Liver (tissue), 9 donors: ENCODE data around the gene NDUFA9. TPM values are rescaled to one million over a fixed set of nuclear protein-coding genes. Genes with fewer than 3 reads are reported as not detected.

Source experiments
- DNase-seq: peaks from one replicate; pipeline ENCODE4 v3.0.0-alpha.2; 2017; ENCODE audit warnings: low spot score
- H3K27ac ChIP-seq, 2 donors: one replicate each; pipeline ENCODE4 v1.7.0; 2013; ENCODE audit warnings: inconsistent platforms in 2 of 2, low read length in 2 of 2, control low read depth in 1 of 2, low read depth in 1 of 2, mild to moderate bottlenecking in 1 of 2
- H3K27me3 ChIP-seq, 4 donors: one replicate each; pipeline versions ENCODE4 v1.6.1 to v1.7.0; 2013; ENCODE audit warnings: low read length in 3 of 4, inconsistent platforms in 1 of 4, mild to moderate bottlenecking in 1 of 4, moderate library complexity in 1 of 4; ENCODE audit not compliant: control insufficient read depth in 4 of 4, insufficient read depth in 4 of 4
- H3K36me3 ChIP-seq, 4 donors: one replicate each; pipeline versions ENCODE4 v1.6.1 to v1.7.0; 2013; ENCODE audit warnings: low read length in 3 of 4, mild to moderate bottlenecking in 3 of 4, low read depth in 1 of 4, moderate library complexity in 1 of 4; ENCODE audit not compliant: control insufficient read depth in 4 of 4, insufficient read depth in 3 of 4
- H3K4me1 ChIP-seq, 4 donors: one replicate each; pipeline versions ENCODE4 v1.6.1 to v1.7.0; 2013; ENCODE audit warnings: low read length in 3 of 4, mild to moderate bottlenecking in 3 of 4, moderate library complexity in 1 of 4; ENCODE audit not compliant: control insufficient read depth in 4 of 4, insufficient read depth in 4 of 4
- H3K4me3 ChIP-seq, 3 donors: one replicate each; pipeline versions ENCODE4 v1.6.1 to v1.7.0; 2013; ENCODE audit warnings: low read length in 3 of 3, control low read depth in 1 of 3, low read depth in 1 of 3, mild to moderate bottlenecking in 1 of 3
- H3K9ac ChIP-seq, 2 donors: one replicate each; pipeline ENCODE4 v1.7.0; 2013; ENCODE audit warnings: low read length in 2 of 2, mild to moderate bottlenecking in 2 of 2, moderate library complexity in 2 of 2, control low read depth in 1 of 2, low read depth in 1 of 2
- H3K9me3 ChIP-seq, 4 donors: one replicate each; pipeline versions ENCODE4 v1.6.1 to v1.7.0; 2013; ENCODE audit warnings: low read length in 3 of 4; ENCODE audit not compliant: control insufficient read depth in 4 of 4
- EGR1 ChIP-seq, 2 donors: IDR thresholded peaks; 2 replicates each; pipeline ENCODE4 v1.6.1; 2016 to 2018; ENCODE audit warnings: antibody characterized with exemption in 2 of 2, low read depth in 2 of 2
- FOXA1 ChIP-seq: IDR thresholded peaks from 2 replicates; pipeline ENCODE4 v1.6.1; 2016; ENCODE audit warnings: antibody characterized with exemption
- GABPA ChIP-seq, 2 donors: IDR thresholded peaks in 1 of 2; conservative IDR thresholded peaks in 1 of 2; 2 replicates each; pipeline ENCODE4 v1.6.1; 2016; ENCODE audit warnings: antibody characterized with exemption in 2 of 2, mild to moderate bottlenecking in 1 of 2, moderate library complexity in 1 of 2
- HNF4A ChIP-seq, 2 donors: conservative IDR thresholded peaks; 2 replicates each; pipeline ENCODE4 v1.6.1; 2016; ENCODE audit warnings: antibody characterized with exemption in 2 of 2, mild to moderate bottlenecking in 2 of 2
- HNF4G ChIP-seq: IDR thresholded peaks from 2 replicates; pipeline ENCODE4 v1.6.1; 2016; ENCODE audit warnings: antibody characterized with exemption
- JUND ChIP-seq, 2 donors: IDR thresholded peaks; 2 replicates each; pipeline ENCODE4 v1.6.1; 2016; ENCODE audit warnings: antibody characterized with exemption in 2 of 2
- RAD21 ChIP-seq, 2 donors: IDR thresholded peaks; 2 replicates each; pipeline ENCODE4 v1.6.1; 2016; ENCODE audit warnings: antibody characterized with exemption in 2 of 2, mild to moderate bottlenecking in 2 of 2
- REST ChIP-seq: IDR thresholded peaks from 2 replicates; pipeline ENCODE4 v1.6.1; 2016; ENCODE audit warnings: antibody characterized with exemption, mild to moderate bottlenecking
- RXRA ChIP-seq, 2 donors: IDR thresholded peaks; 2 replicates each; pipeline ENCODE4 v1.6.1; 2017 to 2018; ENCODE audit warnings: antibody characterized with exemption in 2 of 2, mild to moderate bottlenecking in 1 of 2
- SP1 ChIP-seq: IDR thresholded peaks from 2 replicates; pipeline ENCODE4 v1.6.1; 2018; ENCODE audit warnings: antibody characterized with exemption, mild to moderate bottlenecking
- TAF1 ChIP-seq: conservative IDR thresholded peaks from 2 replicates; pipeline ENCODE4 v1.6.1; 2016; ENCODE audit warnings: antibody characterized with exemption, mild to moderate bottlenecking
- WGBS: extraction: QIAGEN DNeasy Blood & Tissue Kit; methylation state at CpG from one replicate; pipeline ENCODE4 v1.1.7; 2013; 5-methylcytosine and 5-hydroxymethylcytosine counted together
- polyA plus RNA-seq, 2 donors: library from polyadenylated mRNA; stranded (reverse) in 1 of 2; unstranded in 1 of 2; fragments of 200-250 nt in 1 of 2; fragments of >200 nt in 1 of 2; fragmentation: Nextera tagmentation in 1 of 2; extraction: Ambion mirVana in 1 of 2; gene quantifications; one replicate each; pipeline versions ENCODE4 v1.2.1 to v1.2.3, GENCODE V29; 2013 to 2015
- total RNA-seq, 2 donors: library from RNA; depleted of rRNA; stranded (reverse); fragments of >200 nt; gene quantifications; one replicate each; pipeline ENCODE4 v1.2.3, GENCODE V29; 2014
- TF ChIP-seq, protein P1 (sequence below): IDR thresholded peaks from 2 replicates; pipeline ENCODE4 v1.6.1; 2016; ENCODE audit warnings: antibody characterized with exemption
- TF ChIP-seq, protein P2 (sequence below): fragments of 150-350 bp; IDR thresholded peaks from 2 replicates; pipeline ENCODE4 v1.5.1; 2017; ENCODE audit warnings: improper control_type of control experiment, low read depth, low read length; ENCODE audit not compliant: missing input control
- TF ChIP-seq, protein P3 (sequence below): IDR thresholded peaks from 2 replicates; pipeline ENCODE4 v1.6.1; 2016; ENCODE audit warnings: antibody characterized with exemption
- donor health status: healthy.
- donor health status: healthy.
- donor health status: healthy.
- donor health status: healthy.
- donor health status: healthy.

Gene NDUFA9
- total and polyA plus RNA-seq, 4 donors = 21.4 to 132 (median 56.6) TPM

- WGBS = 96% methylated on average over 3 of the region's 3 CpGs
Observed at GRCh38 chr12:4665236-4665635, 16.3 kb downstream of the NDUFA9 start.

GRCh38 chr12:4679711-4680110 is 30.8 kb downstream of the NDUFA9 start:
- DNase-seq = no peak
- H3K4me1 ChIP-seq = no peaks in the 10 kb centered on the region
- peaks cover 0 to 27% (median 18%) of the 10 kb centered on the region in 4 donors for H3K36me3 ChIP-seq
- no peak overlapping the region for H3K4me3 ChIP-seq
- H3K9ac ChIP-seq = no peak overlapping the region
- H3K9me3 ChIP-seq = no peaks in the 10 kb centered on the region
- TF ChIP-seq HNF4A (conservative IDR thresholded peaks at IDR 0.05) (peak in 1 of 2 donors; percentile 34), TAF1 (no peak)
- 68% methylated on average over 2 of the region's 2 CpGs for WGBS
- H3K27ac ChIP-seq = no peak overlapping the region
- no peaks in the 10 kb centered on the region for H3K27me3 ChIP-seq

More at GRCh38 chr12:4665236-4665635, 16.3 kb downstream of the NDUFA9 start:
- H3K36me3 ChIP-seq = peaks cover 7 to 83% (median 73%) of the 10 kb centered on the region in 4 donors
- H3K9ac ChIP-seq = no peak overlapping the region
- H3K4me3 ChIP-seq = no peak overlapping the region
- no peaks in the 10 kb centered on the region for H3K27me3 ChIP-seq
- no peaks in the 10 kb centered on the region for H3K9me3 ChIP-seq
- H3K4me1 ChIP-seq = no peaks in the 10 kb centered on the region
- DNase-seq = no peak
- TF ChIP-seq RAD21 (IDR thresholded peaks at IDR 0.05) (no peak), JUND (IDR thresholded peaks at IDR 0.05) (no peak), SP1 (no peak), EGR1 (IDR thresholded peaks at IDR 0.05; ENCODE audit: low read depth in 2 of 2) (no peak), FOXA1 (no peak), REST (no peak), GABPA (IDR thresholded peaks at IDR 0.05 in 1 of 2, conservative IDR thresholded peaks at IDR 0.05 in 1 of 2) (no peak), HNF4A (conservative IDR thresholded peaks at IDR 0.05) (no peak), HNF4G (no peak), RXRA (IDR thresholded peaks at IDR 0.05) (no peak)
- TF ChIP-seq, protein P1, sequence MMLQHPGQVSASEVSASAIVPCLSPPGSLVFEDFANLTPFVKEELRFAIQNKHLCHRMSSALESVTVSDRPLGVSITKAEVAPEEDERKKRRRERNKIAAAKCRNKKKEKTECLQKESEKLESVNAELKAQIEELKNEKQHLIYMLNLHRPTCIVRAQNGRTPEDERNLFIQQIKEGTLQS = no peak
- TF ChIP-seq, protein P2, sequence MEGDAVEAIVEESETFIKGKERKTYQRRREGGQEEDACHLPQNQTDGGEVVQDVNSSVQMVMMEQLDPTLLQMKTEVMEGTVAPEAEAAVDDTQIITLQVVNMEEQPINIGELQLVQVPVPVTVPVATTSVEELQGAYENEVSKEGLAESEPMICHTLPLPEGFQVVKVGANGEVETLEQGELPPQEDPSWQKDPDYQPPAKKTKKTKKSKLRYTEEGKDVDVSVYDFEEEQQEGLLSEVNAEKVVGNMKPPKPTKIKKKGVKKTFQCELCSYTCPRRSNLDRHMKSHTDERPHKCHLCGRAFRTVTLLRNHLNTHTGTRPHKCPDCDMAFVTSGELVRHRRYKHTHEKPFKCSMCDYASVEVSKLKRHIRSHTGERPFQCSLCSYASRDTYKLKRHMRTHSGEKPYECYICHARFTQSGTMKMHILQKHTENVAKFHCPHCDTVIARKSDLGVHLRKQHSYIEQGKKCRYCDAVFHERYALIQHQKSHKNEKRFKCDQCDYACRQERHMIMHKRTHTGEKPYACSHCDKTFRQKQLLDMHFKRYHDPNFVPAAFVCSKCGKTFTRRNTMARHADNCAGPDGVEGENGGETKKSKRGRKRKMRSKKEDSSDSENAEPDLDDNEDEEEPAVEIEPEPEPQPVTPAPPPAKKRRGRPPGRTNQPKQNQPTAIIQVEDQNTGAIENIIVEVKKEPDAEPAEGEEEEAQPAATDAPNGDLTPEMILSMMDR = no peak
- TF ChIP-seq, protein P3, sequence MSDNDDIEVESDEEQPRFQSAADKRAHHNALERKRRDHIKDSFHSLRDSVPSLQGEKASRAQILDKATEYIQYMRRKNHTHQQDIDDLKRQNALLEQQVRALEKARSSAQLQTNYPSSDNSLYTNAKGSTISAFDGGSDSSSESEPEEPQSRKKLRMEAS = no peak
- H3K27ac ChIP-seq = no peak overlapping the region
